Esophagus squamous epithelium (tissue), 4 donors: Measurements from ENCODE around the gene GSG1.

Source experiments
- CTCF ChIP-seq, 6 experiments: fragments of 450-650 bp in 4 of 6; fragments of 200-600 bp in 2 of 6; sonication (generic) in 2 of 6; IDR thresholded peaks; one replicate each; pipeline ENCODE4 v1.5.1; 2016 to 2019; ENCODE audit warnings: antibody characterized with exemption in 6 of 6, mild to moderate bottlenecking in 4 of 6, moderate library complexity in 4 of 6
- POLR2A ChIP-seq, 4 donors: fragments of 450-650 bp; IDR thresholded peaks; one replicate each; pipeline ENCODE4 v1.6.1; 2017; ENCODE audit warnings: antibody characterized with exemption in 4 of 4, mild to moderate bottlenecking in 4 of 4, moderate library complexity in 3 of 4

- TF ChIP-seq POLR2A (IDR thresholded peaks at IDR 0.05) (no peak), CTCF (IDR thresholded peaks at IDR 0.05) (no peak)
These were observed 27.5 kb downstream of the GSG1 start for GRCh38 chr12:13075786-13076570.
